Stimulated activated CD4-positive, alpha-beta T cell treated with anti-CD3 and anti-CD28 coated beads, TNF-alpha, amount 100 ng/mL, for 1 hour (primary cell): ENCODE measurements around the gene HNRNPM.
"Not testable (repeated sequence)": the region's sequence is repeated elsewhere in the genome, so short reads cannot be mapped to it uniquely, and the experiment has no call there.

Experiments used
- DNase-seq, 3 donors: peaks; one replicate each; pipeline ENCODE4 v3.0.0-alpha.2; 2020; ENCODE audit warnings: low read depth in 3 of 3, low spot score in 1 of 3

HNRNPM gene

GRCh38 chr19:8423817-8424223 lies 21.0 kb upstream of the HNRNPM start:
- DNase-seq: no peak

GRCh38 chr19:8425331-8425730 lies 19.4 kb upstream of the HNRNPM start:
- DNase-seq: not testable (repeated sequence)

GRCh38 chr19:8426283-8426682 lies 18.5 kb upstream of the HNRNPM start:
- no peak for DNase-seq

GRCh38 chr19:8429044-8429443 lies 15.7 kb upstream of the HNRNPM start:
- DNase-seq: no peak

- no peak for DNase-seq
Measured at GRCh38 chr19:8429826-8430225, 14.9 kb upstream of the HNRNPM start.

- no peak for DNase-seq
Measured at GRCh38 chr19:8430650-8431049, 14.1 kb upstream of the HNRNPM start.

GRCh38 chr19:8438236-8438635 lies 6.5 kb upstream of the HNRNPM start:
- DNase-seq: no peak

GRCh38 chr19:8441725-8442544 lies 2.8 kb upstream of the HNRNPM start:
- DNase-seq: no peak

GRCh38 chr19:8444140-8444676 lies 567 bp upstream of the HNRNPM start:
- DNase-seq: not testable (repeated sequence)

- DNase-seq: peak in 1 of 3 donors; percentile 18
Measured at GRCh38 chr19:8445488-8446001, 770 bp downstream of the HNRNPM start.

GRCh38 chr19:8446061-8446709 lies 1.4 kb downstream of the HNRNPM start:
- DNase-seq: no peak

GRCh38 chr19:8449830-8450229 lies 5.1 kb downstream of the HNRNPM start:
- no peak for DNase-seq

- DNase-seq: no peak
Measured at GRCh38 chr19:8451377-8451776, 6.6 kb downstream of the HNRNPM start.

GRCh38 chr19:8451885-8452284 lies 7.1 kb downstream of the HNRNPM start:
- DNase-seq: no peak

- DNase-seq: no peak
Measured at GRCh38 chr19:8452446-8453123, 7.8 kb downstream of the HNRNPM start.

GRCh38 chr19:8453616-8454015 lies 8.8 kb downstream of the HNRNPM start:
- no peak for DNase-seq

- no peak for DNase-seq
Measured at GRCh38 chr19:8454218-8454617, 9.4 kb downstream of the HNRNPM start.

- DNase-seq: no peak
Measured at GRCh38 chr19:8455018-8455417, 10.2 kb downstream of the HNRNPM start.

GRCh38 chr19:8456064-8456463 lies 11.3 kb downstream of the HNRNPM start:
- no peak for DNase-seq

- DNase-seq: no peak
Measured at GRCh38 chr19:8457209-8457608, 12.4 kb downstream of the HNRNPM start.

GRCh38 chr19:8457827-8458226 lies 13.1 kb downstream of the HNRNPM start:
- DNase-seq: no peak

GRCh38 chr19:8458380-8458779 lies 13.6 kb downstream of the HNRNPM start:
- DNase-seq: no peak
